Stimulated activated CD8-positive, alpha-beta memory T cell treated with anti-CD3 and anti-CD28 coated beads, Interleukin-12 subunit alpha, Interleukin-12 subunit beta, amount 100 ng/mL, for 24 hours (primary cell): ENCODE results near the gene POMT1.
"Not testable (repeated sequence)": the region's sequence is repeated elsewhere in the genome, so short reads cannot be mapped to it uniquely, and the experiment has no call there.

Experiments
- DNase-seq: peaks from one replicate; pipeline ENCODE4 v3.0.0-alpha.2; 2020; ENCODE audit errors: extremely low read depth

The POMT1 gene

GRCh38 chr9:131525643-131526565, 23.2 kb downstream of the POMT1 start:
- DNase-seq: no peak

DNA sequence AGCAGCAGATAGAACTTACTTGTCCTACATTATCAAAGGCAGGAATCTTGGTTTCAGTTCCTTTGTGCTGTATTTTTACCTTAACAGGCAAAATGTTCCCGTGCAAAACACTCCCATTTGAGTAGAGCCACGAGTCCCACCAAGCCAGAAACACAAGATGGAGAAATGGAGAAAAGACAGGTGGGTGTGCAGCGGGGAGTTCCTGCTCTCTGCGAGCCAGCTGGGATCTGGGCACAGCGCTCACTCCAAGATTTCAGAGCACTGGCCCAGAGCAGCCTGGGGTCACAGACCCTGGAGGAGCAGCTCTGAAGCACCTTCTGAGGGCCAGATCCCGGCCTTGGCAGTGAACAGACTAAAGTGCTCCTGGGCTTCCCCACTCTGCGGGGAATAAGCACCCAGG, 25.5 kb downstream of the POMT1 start:
- no peak for DNase-seq

DNA sequence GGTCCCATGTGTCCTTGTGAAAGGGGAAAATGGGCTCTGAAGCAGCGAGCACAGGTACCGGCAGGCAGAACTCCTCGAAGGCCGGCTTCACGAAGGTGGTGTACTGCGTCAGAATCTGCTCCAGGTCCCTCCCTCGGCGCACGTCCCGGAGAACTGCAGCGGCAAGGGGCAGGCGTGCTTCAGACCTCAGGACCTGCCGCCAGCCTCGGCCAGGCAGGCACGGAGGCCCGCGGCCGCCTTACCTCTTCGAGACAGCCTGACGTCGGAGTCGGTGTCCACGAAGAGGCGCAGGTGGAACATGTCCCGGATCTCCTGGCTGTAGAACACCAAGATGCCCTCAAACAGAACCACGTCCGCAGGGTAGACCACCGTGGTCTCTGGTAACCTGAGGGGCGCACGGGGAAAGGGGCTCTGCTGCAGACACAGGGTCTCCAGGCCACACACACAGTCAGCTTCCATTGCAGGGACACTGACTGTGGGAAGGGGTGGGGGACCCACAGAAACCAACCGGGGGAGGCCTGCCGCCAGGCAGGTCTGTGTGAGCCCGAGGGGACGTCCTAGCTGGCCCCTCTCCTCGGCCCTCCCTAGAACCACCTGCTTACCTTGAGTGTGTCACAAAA, 26.3 kb downstream of the POMT1 start:
- DNase-seq: no peak

DNA sequence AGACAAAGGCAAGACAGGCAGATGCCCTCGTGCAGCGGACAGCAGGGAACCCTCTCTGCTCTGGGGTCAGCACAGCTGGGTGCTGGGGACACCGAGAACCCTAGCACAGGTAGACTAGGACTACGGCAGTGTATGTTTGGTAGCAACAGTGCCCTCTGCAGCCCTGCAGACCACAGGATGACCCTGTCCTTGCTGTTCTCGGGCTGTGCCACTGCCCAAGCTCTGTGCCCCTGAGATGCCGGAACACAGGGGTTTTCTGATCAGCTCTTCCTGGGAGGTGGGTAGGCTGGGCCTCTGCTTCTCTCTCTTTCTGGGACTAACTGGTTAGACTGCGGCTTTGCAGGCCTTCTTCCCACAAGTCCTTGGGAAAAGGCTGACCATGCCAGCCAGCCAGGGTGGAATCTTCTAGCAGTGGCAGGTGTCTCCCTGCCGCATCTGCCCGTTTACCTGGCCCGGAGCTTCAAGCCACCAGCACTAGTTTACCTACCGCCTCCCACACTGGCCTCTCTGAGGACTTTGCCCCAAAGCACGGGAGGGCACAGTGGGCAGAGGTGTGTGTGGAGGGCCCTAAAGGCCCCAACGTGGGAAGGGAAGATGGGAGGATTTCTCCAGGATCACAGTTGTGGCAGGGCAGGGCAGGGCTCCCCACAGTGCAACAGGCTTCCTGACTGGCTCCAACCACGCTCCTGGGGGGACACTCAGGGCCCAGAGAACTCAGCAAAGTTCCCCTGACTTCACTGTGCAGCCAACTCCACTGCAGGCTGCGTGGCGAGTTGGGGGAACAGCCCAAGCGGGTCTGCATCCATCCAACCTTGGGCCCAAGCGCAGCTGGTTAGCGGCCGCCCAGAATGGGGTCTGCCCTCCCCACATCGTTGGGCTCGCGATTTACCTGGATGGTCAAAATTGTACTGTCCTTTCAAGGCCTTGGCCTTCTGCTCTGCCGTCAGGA, 27.2 kb downstream of the POMT1 start:
- DNase-seq: no peak

DNA sequence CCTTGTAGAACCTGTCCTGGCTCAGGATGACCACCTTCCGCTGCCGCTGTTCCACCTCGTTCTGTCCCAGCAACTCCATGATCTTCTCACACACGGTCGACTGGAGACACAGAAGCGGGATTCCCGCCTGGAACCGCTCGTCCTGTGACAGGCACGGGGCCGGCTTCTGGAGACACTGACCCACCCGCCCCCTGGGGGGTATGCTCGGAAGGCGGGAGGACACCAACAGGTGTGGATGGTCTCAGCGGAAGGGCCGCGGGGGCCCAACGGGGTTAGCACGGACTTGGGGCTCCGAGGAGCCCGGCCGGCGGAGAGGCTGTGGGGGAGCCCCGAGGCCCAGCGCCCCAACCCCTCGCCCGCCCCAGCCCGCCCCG, 27.8 kb downstream of the POMT1 start:
- DNase-seq: no peak

GRCh38 chr9:131530920-131531832, 28.5 kb downstream of the POMT1 start, which contains the start of gene UCK1:
UCK1 (minus strand) TSS chr9:131531263; CDS start chr9:131531174, 89 bp downstream.
- DNase-seq: peak; percentile 40

GRCh38 chr9:131534721-131535237, 32.1 kb downstream of the POMT1 start:
- DNase-seq: no peak

GRCh38 chr9:131537946-131538345, 35.2 kb downstream of the POMT1 start:
- DNase-seq: no peak

DNA sequence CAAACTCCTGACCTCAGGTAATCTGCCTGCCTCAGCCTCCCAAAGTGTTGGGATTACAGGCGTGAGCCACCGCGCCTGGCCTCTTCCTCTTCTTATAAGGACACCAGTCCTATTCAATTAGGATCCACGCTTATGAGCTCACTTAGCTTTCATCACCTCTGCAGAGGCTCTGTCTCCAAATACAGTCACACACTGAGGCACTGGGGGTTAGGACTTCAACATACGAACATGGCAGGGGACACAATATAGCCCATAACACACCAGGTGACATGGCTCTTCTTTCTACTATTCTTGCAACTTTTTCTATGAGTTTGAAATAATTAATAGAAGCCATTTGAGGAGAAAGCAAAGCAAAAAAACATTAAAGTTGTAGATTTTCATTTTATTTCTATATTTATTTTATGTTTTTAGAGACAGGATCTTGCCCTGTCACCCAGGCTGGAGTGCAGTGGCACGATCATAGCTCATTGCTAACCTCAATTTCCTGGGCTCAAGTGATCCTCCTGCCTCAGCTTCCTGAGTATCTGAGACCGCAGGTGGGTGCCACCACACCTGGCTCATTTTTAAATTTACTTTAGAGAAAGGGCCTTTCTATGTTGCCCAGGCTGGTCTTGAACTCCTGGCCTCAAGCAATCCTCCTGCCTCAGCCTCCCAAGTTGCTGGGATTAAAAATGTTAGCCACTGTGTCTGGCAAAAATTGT, 36.7 kb downstream of the POMT1 start:
- DNase-seq: no peak

GRCh38 chr9:131543141-131543540, 40.4 kb downstream of the POMT1 start:
- DNase-seq: no peak

- DNase-seq: no peak
Measured at GRCh38 chr9:131545003-131545785, 42.5 kb downstream of the POMT1 start, which contains the start of gene PRRT1B. PRRT1B (plus strand) TSS chr9:131545523; CDS start chr9:131545616, 93 bp downstream.

DNA sequence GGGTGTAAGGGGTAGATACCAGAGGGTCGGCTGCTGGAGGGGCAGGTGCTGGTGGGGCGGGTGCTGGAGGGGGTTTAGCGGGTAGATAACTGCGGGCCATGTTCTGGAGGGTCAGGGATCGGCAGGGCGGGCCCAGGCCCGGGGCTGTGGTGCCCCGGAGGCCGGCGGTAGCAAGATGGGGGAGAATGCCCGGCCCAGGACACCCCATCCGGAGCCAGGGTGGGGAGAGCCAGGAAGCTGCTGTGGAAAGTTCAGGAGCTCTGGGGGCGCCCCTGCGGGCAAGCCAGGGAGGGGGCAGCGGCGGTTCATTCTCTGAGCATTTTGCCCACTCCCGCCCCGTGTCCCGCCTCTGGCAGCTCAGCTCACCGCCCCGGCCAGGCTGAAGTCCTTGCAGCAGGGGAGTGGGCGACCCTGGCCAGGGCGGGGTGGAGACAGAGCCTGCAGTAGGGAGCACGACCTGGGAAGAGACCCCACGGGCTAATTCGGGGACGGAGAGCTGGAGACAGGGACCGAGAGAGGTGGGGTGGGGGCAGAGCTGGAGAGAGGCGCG, 43.1 kb downstream of the POMT1 start:
- no peak for DNase-seq

- DNase-seq: no peak
Measured at GRCh38 chr9:131546336-131547084, 43.8 kb downstream of the POMT1 start.

DNA sequence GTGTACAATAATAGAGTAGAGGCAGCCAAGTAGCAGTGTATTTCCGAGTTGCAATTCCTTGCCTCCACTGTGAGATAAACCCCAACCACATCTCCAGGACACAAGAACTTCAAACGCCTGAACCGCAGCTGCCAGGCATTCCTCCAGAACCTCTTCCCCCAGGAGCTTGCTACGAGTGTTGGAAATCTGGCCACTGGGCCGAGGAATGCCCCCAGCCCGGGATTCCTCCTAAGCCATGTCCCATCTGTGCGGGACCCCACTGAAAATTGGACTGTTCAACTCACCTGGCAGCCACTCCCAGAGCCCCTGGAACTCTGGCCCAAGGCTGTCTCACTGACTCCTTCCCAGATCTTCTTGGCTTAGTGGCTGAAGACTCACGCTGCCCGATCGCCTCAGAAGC, 46.5 kb downstream of the POMT1 start:
- DNase-seq: not testable (repeated sequence)

GRCh38 chr9:131550465-131550864, 47.7 kb downstream of the POMT1 start:
- DNase-seq: not testable (repeated sequence)

- DNase-seq: no peak
Measured at GRCh38 chr9:131552030-131552429, 49.3 kb downstream of the POMT1 start.

DNA sequence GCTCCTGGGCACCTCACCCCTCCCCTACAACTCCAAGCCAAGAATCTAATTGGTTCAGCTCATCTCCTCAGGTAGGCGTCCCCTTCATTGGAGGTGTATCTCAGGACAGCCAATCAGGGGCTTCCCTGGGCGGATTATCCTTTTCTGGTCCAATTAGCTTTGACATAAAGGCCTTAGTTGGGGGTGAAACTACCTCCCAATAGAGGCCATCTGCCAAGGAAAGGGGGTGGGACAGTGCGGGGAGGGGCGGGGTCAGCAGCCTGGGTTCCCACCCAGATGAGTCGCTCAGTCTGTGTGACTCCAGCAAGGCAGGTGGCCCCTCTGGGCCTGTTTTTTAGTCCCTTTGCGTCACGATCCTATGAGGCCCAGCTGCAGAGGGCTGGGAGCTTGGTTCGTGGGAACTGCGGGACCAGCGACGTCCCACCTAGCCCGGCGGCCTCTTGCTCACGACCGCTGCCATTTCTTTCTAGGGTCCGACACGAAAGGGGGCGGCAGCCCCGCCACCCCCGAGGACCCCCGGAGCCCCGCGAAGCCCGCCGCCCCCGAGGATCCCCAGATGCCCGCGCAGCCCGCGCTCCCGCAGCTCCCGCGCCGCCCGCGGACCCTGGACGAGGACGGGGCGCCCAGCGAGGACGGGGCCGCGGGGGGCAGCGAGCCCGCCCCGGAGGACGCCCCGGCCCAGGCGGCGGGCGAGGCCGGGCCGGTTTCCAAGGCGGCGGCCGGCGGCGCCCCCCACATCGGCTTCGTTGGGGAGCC, 51.5 kb downstream of the POMT1 start:
- no peak for DNase-seq
